ENCODE data around the gene ERC2.

Gene ERC2

DNA sequence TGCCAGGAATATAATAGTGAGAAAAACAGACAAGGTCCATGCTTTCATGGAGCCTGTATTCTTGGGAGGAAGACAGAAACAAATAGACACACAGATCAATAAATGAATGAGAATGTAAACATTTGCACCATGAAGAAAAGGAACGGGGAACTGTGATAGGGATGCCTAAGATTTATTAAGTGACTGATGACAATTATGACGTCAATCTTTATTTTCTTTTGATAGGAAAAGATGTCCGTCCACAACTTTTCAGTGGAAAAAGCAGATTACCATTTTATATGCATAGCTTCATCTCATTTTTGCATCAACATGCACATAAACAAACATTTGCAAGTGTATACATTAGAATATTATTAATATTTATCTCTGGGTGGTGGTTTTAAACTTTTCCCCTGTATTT, 953.3 kb downstream of the ERC2 start:
- H3K4me3 ChIP-seq (ENCODE audit: low read depth, low read length) = no peak overlapping the region
- ChIA-PET POLR2A (no interaction called here), CTCF (no interaction called here)
- no peaks in the 10 kb centered on the region for H3K9me3 ChIP-seq (ENCODE audit: control insufficient read depth, insufficient read depth, low read depth, low read length)
- no peaks in the 10 kb centered on the region for H3K36me3 ChIP-seq (ENCODE audit: control insufficient read depth in 2 of 2, insufficient read depth in 1 of 2, low read length in 2 of 2)
- H3K4me1 ChIP-seq (ENCODE audit: control insufficient read depth, insufficient read depth, low read length) = peaks cover 23% of the 10 kb centered on the region
- no peak overlapping the region for H3K27ac ChIP-seq (ENCODE audit: extremely low read depth, low read depth, low read length)
- TF ChIP-seq, protein P1, sequence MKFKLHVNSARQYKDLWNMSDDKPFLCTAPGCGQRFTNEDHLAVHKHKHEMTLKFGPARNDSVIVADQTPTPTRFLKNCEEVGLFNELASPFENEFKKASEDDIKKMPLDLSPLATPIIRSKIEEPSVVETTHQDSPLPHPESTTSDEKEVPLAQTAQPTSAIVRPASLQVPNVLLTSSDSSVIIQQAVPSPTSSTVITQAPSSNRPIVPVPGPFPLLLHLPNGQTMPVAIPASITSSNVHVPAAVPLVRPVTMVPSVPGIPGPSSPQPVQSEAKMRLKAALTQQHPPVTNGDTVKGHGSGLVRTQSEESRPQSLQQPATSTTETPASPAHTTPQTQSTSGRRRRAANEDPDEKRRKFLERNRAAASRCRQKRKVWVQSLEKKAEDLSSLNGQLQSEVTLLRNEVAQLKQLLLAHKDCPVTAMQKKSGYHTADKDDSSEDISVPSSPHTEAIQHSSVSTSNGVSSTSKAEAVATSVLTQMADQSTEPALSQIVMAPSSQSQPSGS (tag by site-specific recombination; IDR thresholded peaks at IDR 0.05; ENCODE audit: low read depth) = peak; percentile 76
- TF ChIP-seq ZNF544 (tag by site-specific recombination; IDR thresholded peaks at IDR 0.05) (no peak), KLF9 (tag by site-specific recombination; IDR thresholded peaks at IDR 0.05; ENCODE audit: low read depth) (no peak)
- TF ChIP-seq, protein P2, sequence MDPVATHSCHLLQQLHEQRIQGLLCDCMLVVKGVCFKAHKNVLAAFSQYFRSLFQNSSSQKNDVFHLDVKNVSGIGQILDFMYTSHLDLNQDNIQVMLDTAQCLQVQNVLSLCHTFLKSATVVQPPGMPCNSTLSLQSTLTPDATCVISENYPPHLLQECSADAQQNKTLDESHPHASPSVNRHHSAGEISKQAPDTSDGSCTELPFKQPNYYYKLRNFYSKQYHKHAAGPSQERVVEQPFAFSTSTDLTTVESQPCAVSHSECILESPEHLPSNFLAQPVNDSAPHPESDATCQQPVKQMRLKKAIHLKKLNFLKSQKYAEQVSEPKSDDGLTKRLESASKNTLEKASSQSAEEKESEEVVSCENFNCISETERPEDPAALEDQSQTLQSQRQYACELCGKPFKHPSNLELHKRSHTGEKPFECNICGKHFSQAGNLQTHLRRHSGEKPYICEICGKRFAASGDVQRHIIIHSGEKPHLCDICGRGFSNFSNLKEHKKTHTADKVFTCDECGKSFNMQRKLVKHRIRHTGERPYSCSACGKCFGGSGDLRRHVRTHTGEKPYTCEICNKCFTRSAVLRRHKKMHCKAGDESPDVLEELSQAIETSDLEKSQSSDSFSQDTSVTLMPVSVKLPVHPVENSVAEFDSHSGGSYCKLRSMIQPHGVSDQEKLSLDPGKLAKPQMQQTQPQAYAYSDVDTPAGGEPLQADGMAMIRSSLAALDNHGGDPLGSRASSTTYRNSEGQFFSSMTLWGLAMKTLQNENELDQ (tag by site-specific recombination; IDR thresholded peaks at IDR 0.05; ENCODE audit: low read depth) = no peak

DNA sequence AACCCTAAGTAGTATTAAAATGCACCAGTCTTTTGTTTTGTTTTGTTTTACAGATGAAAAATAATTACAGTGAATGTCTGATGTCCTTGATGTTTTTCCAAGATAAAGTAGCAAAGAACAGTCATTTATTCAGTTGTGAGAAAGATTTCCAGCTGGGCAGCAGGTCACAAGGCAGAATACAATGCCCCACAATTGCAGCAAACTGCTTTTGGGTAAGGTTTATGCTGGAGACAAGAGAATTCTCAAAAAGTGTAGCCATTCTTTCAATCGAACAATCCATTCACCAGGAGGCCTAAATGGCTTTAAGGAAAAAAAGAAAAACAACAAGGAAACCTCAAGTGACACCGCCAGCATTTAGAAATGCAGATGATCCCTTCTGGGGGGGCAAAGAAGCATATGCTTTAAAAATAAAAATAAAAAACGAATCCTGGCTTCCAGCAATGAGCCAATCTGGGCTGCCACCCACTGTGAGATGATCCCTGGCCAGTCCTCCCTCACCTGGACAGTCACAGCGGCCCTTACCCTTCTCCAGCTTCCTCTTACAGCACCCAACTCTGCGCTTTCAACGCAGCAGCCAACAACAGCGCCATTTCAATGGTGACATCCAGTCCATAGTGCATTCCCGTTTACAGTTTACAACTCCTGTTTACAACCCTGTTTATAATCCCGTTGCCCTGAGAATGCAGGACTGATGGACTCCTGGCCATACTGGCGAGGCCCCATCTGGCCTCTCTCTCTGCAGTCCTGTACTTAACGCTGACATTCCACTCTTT, 955.5 kb downstream of the ERC2 start:
- no peaks in the 10 kb centered on the region for H3K36me3 ChIP-seq (ENCODE audit: control insufficient read depth in 2 of 2, insufficient read depth in 1 of 2, low read length in 2 of 2)
- no peaks in the 10 kb centered on the region for H3K9me3 ChIP-seq (ENCODE audit: control insufficient read depth, insufficient read depth, low read depth, low read length)
- H3K4me3 ChIP-seq (ENCODE audit: low read depth, low read length) = no peak overlapping the region
- H3K4me1 ChIP-seq (ENCODE audit: control insufficient read depth, insufficient read depth, low read length) = peaks cover 19% of the 10 kb centered on the region
- CTCF ChIA-PET = no interaction called here
- POLR2A ChIA-PET = no interaction called here
- TF ChIP-seq ZFP69B (tag by site-specific recombination; IDR thresholded peaks at IDR 0.05) (no peak), ZNF747 (tag by site-specific recombination; IDR thresholded peaks at IDR 0.05) (no peak), ZNF138 (tag by site-specific recombination; IDR thresholded peaks at IDR 0.05; ENCODE audit: borderline replicate concordance) (no peak), GFI1B (tag by site-specific recombination; IDR thresholded peaks at IDR 0.05) (no peak), ZNF623 (tag by site-specific recombination; IDR thresholded peaks at IDR 0.05) (no peak), ZNF366 (tag by site-specific recombination; conservative IDR thresholded peaks at IDR 0.05) (no peak)
- TF ChIP-seq, protein P3, sequence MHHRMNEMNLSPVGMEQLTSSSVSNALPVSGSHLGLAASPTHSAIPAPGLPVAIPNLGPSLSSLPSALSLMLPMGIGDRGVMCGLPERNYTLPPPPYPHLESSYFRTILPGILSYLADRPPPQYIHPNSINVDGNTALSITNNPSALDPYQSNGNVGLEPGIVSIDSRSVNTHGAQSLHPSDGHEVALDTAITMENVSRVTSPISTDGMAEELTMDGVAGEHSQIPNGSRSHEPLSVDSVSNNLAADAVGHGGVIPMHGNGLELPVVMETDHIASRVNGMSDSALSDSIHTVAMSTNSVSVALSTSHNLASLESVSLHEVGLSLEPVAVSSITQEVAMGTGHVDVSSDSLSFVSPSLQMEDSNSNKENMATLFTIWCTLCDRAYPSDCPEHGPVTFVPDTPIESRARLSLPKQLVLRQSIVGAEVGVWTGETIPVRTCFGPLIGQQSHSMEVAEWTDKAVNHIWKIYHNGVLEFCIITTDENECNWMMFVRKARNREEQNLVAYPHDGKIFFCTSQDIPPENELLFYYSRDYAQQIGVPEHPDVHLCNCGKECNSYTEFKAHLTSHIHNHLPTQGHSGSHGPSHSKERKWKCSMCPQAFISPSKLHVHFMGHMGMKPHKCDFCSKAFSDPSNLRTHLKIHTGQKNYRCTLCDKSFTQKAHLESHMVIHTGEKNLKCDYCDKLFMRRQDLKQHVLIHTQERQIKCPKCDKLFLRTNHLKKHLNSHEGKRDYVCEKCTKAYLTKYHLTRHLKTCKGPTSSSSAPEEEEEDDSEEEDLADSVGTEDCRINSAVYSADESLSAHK (tag by site-specific recombination; IDR thresholded peaks at IDR 0.05) = no peak
- TF ChIP-seq, protein P4, sequence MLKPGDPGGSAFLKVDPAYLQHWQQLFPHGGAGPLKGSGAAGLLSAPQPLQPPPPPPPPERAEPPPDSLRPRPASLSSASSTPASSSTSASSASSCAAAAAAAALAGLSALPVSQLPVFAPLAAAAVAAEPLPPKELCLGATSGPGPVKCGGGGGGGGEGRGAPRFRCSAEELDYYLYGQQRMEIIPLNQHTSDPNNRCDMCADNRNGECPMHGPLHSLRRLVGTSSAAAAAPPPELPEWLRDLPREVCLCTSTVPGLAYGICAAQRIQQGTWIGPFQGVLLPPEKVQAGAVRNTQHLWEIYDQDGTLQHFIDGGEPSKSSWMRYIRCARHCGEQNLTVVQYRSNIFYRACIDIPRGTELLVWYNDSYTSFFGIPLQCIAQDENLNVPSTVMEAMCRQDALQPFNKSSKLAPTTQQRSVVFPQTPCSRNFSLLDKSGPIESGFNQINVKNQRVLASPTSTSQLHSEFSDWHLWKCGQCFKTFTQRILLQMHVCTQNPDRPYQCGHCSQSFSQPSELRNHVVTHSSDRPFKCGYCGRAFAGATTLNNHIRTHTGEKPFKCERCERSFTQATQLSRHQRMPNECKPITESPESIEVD (tag by site-specific recombination; IDR thresholded peaks at IDR 0.05) = peak; percentile 47
- H3K27ac ChIP-seq (ENCODE audit: extremely low read depth, low read depth, low read length) = no peak overlapping the region; the same call in 1 of the 2 replicates

Data from HEK293 (cell line).